MM.1S (cell line): Measurements from ENCODE around the gene EPHA5.

ENCODE experiments used
- DNase-seq: peaks from one replicate; pipeline ENCODE4 v3.0.0-alpha.2; 2015
- H2AFZ ChIP-seq: fragments of 300-600 bp; sonication (generic); 2 replicates; pipeline ENCODE4 v1.6.0; 2016; ENCODE audit warnings: antibody characterized with exemption, low read length
- H3F3A ChIP-seq: fragments of 300-600 bp; sonication (generic); 2 replicates; pipeline ENCODE4 v1.6.1; 2016; ENCODE audit warnings: mild to moderate bottlenecking, antibody characterized with exemption, low read length, moderate library complexity, mixed read lengths; ENCODE audit not compliant: insufficient read depth
- H3K27ac ChIP-seq: fragments of 300-600 bp; sonication (generic); 2 replicates; pipeline ENCODE4 v1.5.1; 2016; ENCODE audit warnings: mild to moderate bottlenecking, low read length
- H3K27me3 ChIP-seq: fragments of 300-600 bp; sonication (generic); replicated peaks from 2 replicates; pipeline ENCODE4 v1.6.0; 2016; ENCODE audit warnings: low read length; ENCODE audit not compliant: insufficient read depth
- H3K36me3 ChIP-seq: fragments of 300-600 bp; sonication (generic); replicated peaks from 2 replicates; pipeline ENCODE4 v1.6.1; 2016; ENCODE audit warnings: mild to moderate bottlenecking, low read length, mixed read lengths; ENCODE audit not compliant: insufficient read depth
- H3K4me1 ChIP-seq: fragments of 300-600 bp; sonication (generic); 2 replicates; pipeline ENCODE4 v1.6.1; 2016; ENCODE audit warnings: low read length, mixed read lengths
- H3K4me2 ChIP-seq: fragments of 300-600 bp; sonication (generic); 2 replicates; pipeline ENCODE4 v1.6.0; 2016; ENCODE audit warnings: low read depth, low read length
- H3K4me3 ChIP-seq: fragments of 300-600 bp; sonication (generic); 2 replicates; pipeline ENCODE4 v1.5.1; 2016; ENCODE audit warnings: low read length, mixed read lengths
- H3K79me2 ChIP-seq: fragments of 300-600 bp; sonication (generic); 2 replicates; pipeline ENCODE4 v1.6.1; 2016; ENCODE audit warnings: mixed run types, low read length, mixed read lengths
- H3K9ac ChIP-seq: fragments of 300-600 bp; sonication (generic); 2 replicates; pipeline ENCODE4 v1.6.1; 2016; ENCODE audit warnings: low read length, mixed read lengths
- H3K9me2 ChIP-seq: fragments of 300-600 bp; sonication (generic); replicated peaks from 2 replicates; pipeline ENCODE4 v1.6.1; 2016; ENCODE audit warnings: mild to moderate bottlenecking, low read length, mixed read lengths; ENCODE audit not compliant: insufficient read depth
- H3K9me3 ChIP-seq: fragments of 300-600 bp; sonication (generic); replicated peaks from 2 replicates; pipeline ENCODE4 v1.6.1; 2016; ENCODE audit warnings: mild to moderate bottlenecking, low read length, mixed read lengths; ENCODE audit not compliant: insufficient read depth
- H4K20me1 ChIP-seq: fragments of 300-600 bp; sonication (generic); 2 replicates; pipeline ENCODE4 v1.6.1; 2016; ENCODE audit warnings: mild to moderate bottlenecking, low read length, moderate library complexity, mixed read lengths; ENCODE audit not compliant: insufficient read depth
- EZH2 ChIP-seq: fragments of 300-600 bp; sonication (generic); optimal IDR thresholded peaks from 2 replicates; pipeline ENCODE3; 2017; ENCODE audit warnings: low read depth, mild to moderate bottlenecking, antibody characterized with exemption, low read length, mixed read lengths
- EZH2phosphoT487 ChIP-seq: fragments of 300-600 bp; sonication (generic); IDR thresholded peaks from 2 replicates; pipeline ENCODE4 v1.6.1; 2018; ENCODE audit warnings: antibody characterized with exemption, low read length
- TF ChIP-seq, protein P1 (sequence below): fragments of 300-600 bp; sonication (generic); IDR thresholded peaks from 2 replicates; pipeline ENCODE4 v1.5.1; 2016; ENCODE audit warnings: antibody characterized with exemption, low read length, mixed read lengths

EPHA5 gene

DNA sequence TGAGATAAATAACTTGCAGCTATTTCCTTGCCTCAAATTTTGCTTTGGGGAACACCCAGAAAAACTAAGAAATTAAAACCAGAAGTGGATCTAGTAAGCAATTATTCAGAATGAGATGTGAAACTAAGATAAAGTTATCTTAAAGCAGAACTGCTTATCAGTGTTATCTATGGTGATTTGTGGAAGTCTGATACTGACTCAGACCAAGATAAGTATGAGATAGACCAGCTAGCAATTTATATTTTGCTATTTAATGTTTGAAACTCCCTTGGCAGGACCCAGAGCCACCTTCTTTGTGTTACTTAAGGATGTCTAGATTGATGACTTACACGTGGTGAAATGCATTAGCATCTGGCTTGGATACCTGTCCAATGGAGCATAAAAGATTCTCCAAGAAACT, 368.1 kb downstream of the EPHA5 start:
- H3K9me3 ChIP-seq, result no peaks in the 10 kb centered on the region
- H3K79me2 ChIP-seq, result no peaks in the 10 kb centered on the region
- H3K27ac ChIP-seq, result no peak overlapping the region
- DNase-seq, result no peak
- H3F3A ChIP-seq, result no peaks in the 10 kb centered on the region
- H3K4me2 ChIP-seq, result no peak overlapping the region
- H2AFZ ChIP-seq, result no peak overlapping the region
- no peaks in the 10 kb centered on the region for H3K4me1 ChIP-seq
- H3K4me3 ChIP-seq, result no peak overlapping the region
- no peak overlapping the region for H3K9ac ChIP-seq
- no peaks in the 10 kb centered on the region for H3K36me3 ChIP-seq
- no peaks in the 10 kb centered on the region for H3K9me2 ChIP-seq
- no peaks in the 10 kb centered on the region for H3K27me3 ChIP-seq
- no peaks in the 10 kb centered on the region for H4K20me1 ChIP-seq
- TF ChIP-seq EZH2, result no peak

DNA sequence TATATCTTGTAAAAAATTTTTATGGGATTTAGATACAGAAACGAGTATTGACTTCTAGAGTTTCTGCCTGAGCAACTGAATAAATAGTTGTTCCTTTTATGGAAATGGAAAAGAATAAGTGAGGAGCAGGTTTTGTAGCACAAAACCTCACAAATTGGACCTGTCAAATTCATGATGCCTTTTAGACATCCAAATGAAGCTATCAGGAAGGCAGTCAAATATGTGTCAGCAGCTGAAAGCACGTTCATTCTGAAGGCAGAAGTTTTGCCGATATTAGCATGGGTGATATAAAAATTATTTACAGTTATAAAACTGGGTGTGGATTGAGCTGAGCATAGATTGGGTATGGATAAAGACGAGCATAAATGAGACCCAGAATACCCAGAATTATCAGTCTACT, 374.0 kb downstream of the EPHA5 start:
- no peaks in the 10 kb centered on the region for H3K27me3 ChIP-seq
- no peak for DNase-seq
- H3K9me3 ChIP-seq, result no peaks in the 10 kb centered on the region
- no peak overlapping the region for H3K4me3 ChIP-seq
- H3F3A ChIP-seq, result no peaks in the 10 kb centered on the region
- no peak overlapping the region for H3K9ac ChIP-seq
- TF ChIP-seq EZH2, result no peak
- H3K36me3 ChIP-seq, result no peaks in the 10 kb centered on the region
- H4K20me1 ChIP-seq, result no peaks in the 10 kb centered on the region
- no peak overlapping the region for H2AFZ ChIP-seq
- H3K4me2 ChIP-seq, result no peak overlapping the region
- H3K79me2 ChIP-seq, result no peaks in the 10 kb centered on the region
- H3K4me1 ChIP-seq, result no peaks in the 10 kb centered on the region
- no peak overlapping the region for H3K27ac ChIP-seq
- H3K9me2 ChIP-seq, result no peaks in the 10 kb centered on the region

DNA sequence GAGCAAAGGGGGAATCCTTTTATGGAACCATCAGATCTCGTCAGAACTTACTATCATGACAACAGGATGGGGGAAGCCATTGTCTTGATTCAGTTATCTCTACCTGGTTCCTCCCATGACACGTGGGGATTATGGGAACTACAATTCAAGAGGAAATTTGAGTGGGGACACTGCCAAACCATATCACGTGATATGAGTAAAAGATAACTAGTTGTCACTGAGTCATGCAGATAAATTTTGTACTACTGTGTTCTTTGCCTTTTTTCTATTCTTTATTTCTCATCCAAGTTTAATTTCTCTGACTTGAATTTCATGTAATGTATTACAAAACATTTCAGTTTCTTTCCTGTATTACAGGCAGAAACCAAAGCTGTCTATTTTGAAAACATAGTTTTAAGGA, 383.2 kb downstream of the EPHA5 start:
- TF ChIP-seq, protein P1, sequence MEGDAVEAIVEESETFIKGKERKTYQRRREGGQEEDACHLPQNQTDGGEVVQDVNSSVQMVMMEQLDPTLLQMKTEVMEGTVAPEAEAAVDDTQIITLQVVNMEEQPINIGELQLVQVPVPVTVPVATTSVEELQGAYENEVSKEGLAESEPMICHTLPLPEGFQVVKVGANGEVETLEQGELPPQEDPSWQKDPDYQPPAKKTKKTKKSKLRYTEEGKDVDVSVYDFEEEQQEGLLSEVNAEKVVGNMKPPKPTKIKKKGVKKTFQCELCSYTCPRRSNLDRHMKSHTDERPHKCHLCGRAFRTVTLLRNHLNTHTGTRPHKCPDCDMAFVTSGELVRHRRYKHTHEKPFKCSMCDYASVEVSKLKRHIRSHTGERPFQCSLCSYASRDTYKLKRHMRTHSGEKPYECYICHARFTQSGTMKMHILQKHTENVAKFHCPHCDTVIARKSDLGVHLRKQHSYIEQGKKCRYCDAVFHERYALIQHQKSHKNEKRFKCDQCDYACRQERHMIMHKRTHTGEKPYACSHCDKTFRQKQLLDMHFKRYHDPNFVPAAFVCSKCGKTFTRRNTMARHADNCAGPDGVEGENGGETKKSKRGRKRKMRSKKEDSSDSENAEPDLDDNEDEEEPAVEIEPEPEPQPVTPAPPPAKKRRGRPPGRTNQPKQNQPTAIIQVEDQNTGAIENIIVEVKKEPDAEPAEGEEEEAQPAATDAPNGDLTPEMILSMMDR, result no peak
- TF ChIP-seq EZH2 (no peak), EZH2phosphoT487 (no peak)
- Histone ChIP-seq H4K20me1 (no peaks in the 10 kb centered on the region), H3K27me3 (no peaks in the 10 kb centered on the region), H3K79me2 (no peaks in the 10 kb centered on the region), H3K27ac (no peak overlapping the region), H3K9me3 (no peaks in the 10 kb centered on the region), H3K4me3 (no peak overlapping the region), H3K9ac (no peak overlapping the region), H2AFZ (no peak overlapping the region), H3K4me1 (no peaks in the 10 kb centered on the region), H3K4me2 (no peak overlapping the region), H3F3A (no peaks in the 10 kb centered on the region), H3K36me3 (no peaks in the 10 kb centered on the region), H3K9me2 (no peaks in the 10 kb centered on the region)
- DNase-seq, result no peak
